ENCODE data around the gene LARGE1. TPM values are rescaled to one million over a fixed set of nuclear protein-coding genes. Genes with fewer than 3 reads are reported as not detected.
"Not testable (repeated sequence)": the region's sequence is repeated elsewhere in the genome, so short reads cannot be mapped to it uniquely, and the experiment has no call there.

LARGE1 gene
- polyA plus RNA-seq, 4 donors: 24.6 to 29.6 (median 26.8) TPM

DNA sequence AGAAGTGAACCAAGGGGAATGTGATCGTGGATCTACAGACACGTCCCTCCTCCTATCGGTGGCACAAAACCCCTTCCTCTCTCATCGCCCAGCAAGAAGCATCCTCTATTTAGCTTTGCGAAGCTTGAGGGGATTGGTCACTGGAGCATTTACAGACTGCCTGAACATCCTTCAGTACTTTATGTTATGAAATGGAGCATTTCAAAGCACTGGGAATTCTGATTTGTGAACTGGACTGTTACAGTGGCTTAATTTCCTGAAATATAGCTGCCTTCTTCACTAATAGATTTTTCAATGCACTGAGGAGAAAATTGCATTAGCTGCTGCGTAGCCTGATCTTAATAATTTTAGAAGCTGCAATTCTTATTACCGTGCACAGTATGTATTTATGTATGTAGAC lies 344.5 kb downstream of the LARGE1 start:
- no peak for DNase-seq (ENCODE audit: low read depth in 4 of 4, low spot score in 2 of 4)

DNA sequence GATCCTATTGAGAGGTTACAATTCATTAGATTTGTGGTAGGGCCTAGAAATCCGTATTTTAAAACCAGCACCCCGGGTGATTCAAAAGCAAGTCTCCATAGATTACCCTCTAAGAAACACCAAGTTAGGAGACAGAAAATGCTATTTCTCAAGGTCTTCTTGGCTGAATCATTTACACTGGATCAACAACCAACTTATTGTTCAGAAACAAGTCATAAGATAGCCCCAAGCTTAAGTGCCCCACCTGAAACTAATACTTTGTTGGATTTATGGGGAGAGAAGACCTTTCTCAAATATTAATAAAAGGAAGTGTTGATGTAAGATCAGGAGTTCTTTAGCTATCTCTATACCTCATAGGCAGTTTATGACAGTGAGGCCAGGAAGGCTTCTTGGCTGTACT lies 345.2 kb downstream of the LARGE1 start:
- DNase-seq (ENCODE audit: low read depth in 4 of 4, low spot score in 2 of 4): no peak

DNA sequence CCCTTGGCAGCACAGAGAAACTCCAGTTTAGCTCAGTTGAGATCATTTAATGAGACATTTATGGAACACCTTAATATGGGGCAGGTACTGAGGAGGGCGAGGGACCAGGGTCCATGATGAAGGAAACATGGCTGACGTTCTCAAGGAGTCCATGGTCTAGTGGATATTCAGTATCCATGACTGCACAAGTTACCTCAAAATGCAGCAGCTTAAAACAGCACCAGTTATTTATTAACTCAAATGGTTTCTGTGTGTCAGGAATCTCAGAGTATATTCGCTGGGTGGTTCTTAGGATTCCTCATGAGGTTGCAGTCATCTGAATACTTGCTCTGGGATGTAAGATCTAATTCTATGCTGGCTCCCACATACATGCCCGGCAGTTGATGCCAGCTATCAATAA lies 346.8 kb downstream of the LARGE1 start:
- DNase-seq (ENCODE audit: low read depth in 4 of 4, low spot score in 2 of 4): peak in 1 of 4 donors; percentile 44

DNA sequence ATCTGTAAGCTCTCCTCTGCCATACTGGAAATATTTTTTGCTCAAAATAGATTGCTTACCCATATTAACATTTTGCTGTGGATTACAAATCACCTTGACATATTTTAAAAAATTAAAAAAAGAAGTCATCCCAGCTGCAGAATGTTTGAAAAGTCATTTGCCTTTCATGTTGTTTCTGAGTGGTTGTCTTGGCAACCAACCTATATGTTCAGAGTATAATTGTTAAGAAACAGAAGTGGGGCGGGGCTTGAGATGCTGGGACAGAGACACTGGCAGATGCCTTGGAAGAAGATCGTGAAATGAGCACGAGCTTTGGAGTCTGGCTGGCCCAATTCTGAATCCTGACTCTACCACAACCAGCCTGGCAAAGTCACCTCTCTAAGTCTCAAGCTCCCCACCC lies 348.2 kb downstream of the LARGE1 start:
- no peak for DNase-seq (ENCODE audit: low read depth in 4 of 4, low spot score in 2 of 4)

- DNase-seq (ENCODE audit: low read depth in 4 of 4, low spot score in 2 of 4): no peak
Observed at GRCh38 chr22:33570110-33570509, 350.2 kb downstream of the LARGE1 start.

- no peak for DNase-seq (ENCODE audit: low read depth in 4 of 4, low spot score in 2 of 4)
Observed at GRCh38 chr22:33569559-33569958, 350.7 kb downstream of the LARGE1 start.

- DNase-seq (ENCODE audit: low read depth in 4 of 4, low spot score in 2 of 4): no peak
Observed at GRCh38 chr22:33569018-33569417, 351.3 kb downstream of the LARGE1 start.

GRCh38 chr22:33566495-33566894 lies 353.8 kb downstream of the LARGE1 start:
- not testable (repeated sequence) for DNase-seq (ENCODE audit: low read depth in 4 of 4, low spot score in 2 of 4)

DNA sequence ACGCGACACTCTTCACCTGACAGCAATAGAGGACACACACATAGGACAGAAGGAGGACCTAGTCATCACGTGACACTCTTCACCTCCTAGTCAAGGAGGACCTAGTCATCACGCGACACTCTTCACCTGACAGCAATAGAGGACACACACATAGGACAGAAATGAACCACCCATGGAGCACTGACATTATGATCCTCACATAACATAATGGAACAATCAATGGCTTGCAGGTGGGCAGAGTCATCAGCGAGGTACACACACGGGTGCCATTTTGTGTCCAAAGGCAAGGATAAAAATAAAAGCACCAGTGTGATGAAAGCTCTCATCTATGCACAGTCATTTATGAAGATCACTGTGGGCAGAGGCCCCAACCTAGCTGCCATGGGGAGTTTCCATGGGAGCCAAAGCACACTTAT lies 354.7 kb downstream of the LARGE1 start:
- DNase-seq (ENCODE audit: low read depth in 4 of 4, low spot score in 2 of 4): no peak

DNA sequence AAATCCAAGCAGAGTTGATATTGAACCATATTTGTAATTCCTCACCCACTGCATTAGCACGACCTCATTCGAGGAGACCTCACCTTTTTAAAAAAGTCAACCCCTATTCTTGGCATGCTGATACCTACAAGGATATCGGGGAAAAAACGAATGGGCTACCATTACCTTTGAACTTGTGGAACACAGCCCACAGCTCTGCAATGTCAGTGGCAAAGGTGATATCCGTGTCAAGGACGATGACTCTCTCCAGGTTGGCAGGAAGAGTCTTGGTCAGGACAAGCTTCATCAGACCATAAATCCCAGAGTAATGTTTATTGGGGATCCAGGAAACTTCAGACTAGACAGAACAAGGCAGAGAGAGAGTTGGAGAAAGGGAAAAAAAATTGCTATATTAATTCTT lies 355.6 kb downstream of the LARGE1 start:
- no peak for DNase-seq (ENCODE audit: low read depth in 4 of 4, low spot score in 2 of 4)

DNA sequence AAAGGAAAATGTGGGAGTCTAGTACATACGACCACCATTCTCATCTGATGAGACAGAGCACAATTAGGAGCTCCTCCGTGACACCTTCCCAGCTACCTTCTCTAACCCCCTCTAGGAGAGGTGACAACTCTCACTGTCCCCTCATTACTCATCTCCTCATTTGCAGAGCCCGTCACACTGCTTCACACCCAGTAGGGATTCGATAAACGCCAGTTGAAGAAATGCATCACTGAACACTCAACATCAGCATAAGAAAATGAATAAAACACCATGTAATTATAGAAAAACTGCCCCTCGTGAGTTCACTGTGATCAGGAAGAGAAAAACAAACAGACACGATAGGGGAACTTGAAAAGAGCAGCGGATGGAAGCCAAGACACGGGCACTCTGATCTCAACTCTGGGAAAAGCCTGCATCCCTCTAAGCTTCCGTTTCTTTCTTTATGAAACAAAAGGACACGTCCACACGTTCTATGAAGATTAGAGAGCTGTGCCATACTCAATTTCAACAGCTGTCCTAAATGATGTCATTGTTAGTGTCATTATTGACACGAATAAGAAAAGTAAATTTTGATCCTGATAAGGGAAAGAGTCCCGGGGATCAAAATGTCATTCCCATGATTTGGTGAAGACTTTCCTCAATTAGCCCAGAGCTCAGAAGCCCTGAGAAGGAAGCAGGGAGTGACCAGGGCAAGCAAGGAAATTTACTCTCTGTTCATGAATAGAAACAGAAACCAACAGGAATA lies 356.9 kb downstream of the LARGE1 start:
- no peak for DNase-seq (ENCODE audit: low read depth in 4 of 4, low spot score in 2 of 4)

DNA sequence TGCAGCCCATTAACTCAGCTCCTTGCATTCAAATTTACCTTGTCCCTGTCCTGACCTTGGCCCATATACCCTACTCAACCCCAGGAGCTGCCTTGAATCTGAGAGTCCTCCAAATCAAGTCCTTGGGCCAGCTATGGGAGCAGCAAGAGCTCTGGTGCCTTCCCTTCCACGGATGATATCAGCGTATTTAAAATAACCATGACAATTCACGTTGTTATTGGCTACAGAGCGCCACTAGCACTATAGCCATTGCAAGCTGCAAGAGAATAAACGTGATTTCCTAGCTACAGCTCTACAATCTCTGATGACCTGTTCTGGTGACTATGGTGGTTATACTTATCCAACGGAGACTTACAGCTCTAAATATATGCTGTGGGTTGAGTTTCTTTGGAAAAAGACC lies 357.8 kb downstream of the LARGE1 start:
- DNase-seq (ENCODE audit: low read depth in 4 of 4, low spot score in 2 of 4): no peak

GRCh38 chr22:33561149-33561807 lies 359.0 kb downstream of the LARGE1 start:
- DNase-seq (ENCODE audit: low read depth in 4 of 4, low spot score in 2 of 4): no peak

GRCh38 chr22:33557836-33558235 lies 362.4 kb downstream of the LARGE1 start:
- no peak for DNase-seq (ENCODE audit: low read depth in 4 of 4, low spot score in 2 of 4)

DNA sequence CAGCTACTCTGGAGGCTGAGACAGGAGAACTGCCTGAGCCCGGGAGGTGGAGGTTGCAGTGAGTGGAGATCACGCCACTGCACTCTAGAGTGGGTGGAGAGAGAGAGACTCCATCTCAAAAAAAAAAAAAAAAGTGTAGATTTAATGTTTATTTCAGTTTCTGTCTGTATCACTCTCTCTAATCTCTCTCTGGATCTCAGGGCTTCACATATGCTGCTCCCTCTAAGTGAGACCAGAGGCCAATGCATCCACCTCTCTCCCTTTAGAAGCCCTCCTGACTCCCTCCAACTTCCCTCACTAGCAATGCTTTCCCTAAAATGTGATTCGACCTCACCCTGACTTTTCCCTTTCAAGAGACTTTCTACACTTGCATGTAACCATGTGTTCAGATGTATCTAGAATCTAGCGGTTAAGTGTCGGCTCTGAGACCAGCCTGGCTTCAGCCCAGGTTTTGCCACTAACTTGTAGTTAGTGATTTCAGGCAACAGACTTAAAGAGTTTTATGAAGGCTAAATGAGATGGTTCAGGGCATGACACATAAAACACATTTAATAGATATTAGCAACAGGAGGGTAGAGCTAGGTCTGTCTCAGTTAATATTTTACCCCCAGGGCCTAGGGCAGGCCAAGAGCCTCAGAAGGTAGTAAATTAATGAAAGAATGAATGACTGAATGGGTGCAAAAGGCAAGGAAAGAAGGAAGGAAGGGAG lies 364.3 kb downstream of the LARGE1 start:
- DNase-seq (ENCODE audit: low read depth in 4 of 4, low spot score in 2 of 4): no peak

DNA sequence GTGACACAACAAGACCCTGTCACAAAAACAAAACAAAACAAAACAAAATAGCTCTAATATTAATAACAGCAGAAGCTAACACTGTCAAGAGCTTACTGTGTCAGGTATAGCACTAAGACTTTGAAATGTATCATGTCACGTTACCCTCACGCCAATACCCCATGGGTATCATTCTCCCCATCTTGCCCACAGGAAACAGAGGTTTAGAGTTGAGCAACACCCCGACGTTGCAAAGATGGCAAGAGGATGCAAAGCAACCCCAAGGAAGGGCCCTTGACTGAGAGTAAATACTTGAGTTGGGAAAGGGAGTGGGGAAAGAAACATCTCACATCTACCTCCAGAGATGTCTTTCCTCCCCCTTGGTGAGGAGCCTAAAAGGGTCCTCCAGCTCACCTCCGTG lies 366.8 kb downstream of the LARGE1 start:
- no peak for DNase-seq (ENCODE audit: low read depth in 4 of 4, low spot score in 2 of 4)

DNA sequence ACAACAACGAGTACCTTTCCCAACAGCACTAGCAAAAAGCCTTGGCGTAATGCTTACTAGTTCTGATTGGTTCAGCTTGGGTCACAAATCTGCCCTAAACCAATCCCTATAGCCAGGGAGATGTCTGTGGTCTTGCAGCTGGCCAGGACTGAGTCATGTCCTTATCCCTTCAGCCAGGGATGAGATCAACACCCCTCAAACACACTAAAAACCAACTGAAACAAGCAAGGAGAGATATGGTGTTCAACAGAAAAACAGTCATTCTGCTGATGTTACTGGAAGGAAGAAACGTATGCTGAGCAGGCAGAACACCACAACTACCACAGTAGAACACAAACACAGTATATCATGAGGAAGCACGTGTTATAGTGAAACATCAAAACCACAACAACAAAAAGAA lies 375.6 kb downstream of the LARGE1 start:
- no peak for DNase-seq (ENCODE audit: low read depth in 4 of 4, low spot score in 2 of 4)

- DNase-seq (ENCODE audit: low read depth in 4 of 4, low spot score in 2 of 4): no peak
Observed at GRCh38 chr22:33542722-33543121, 377.6 kb downstream of the LARGE1 start.

GRCh38 chr22:33542153-33542552 lies 378.1 kb downstream of the LARGE1 start:
- no peak for DNase-seq (ENCODE audit: low read depth in 4 of 4, low spot score in 2 of 4)

DNA sequence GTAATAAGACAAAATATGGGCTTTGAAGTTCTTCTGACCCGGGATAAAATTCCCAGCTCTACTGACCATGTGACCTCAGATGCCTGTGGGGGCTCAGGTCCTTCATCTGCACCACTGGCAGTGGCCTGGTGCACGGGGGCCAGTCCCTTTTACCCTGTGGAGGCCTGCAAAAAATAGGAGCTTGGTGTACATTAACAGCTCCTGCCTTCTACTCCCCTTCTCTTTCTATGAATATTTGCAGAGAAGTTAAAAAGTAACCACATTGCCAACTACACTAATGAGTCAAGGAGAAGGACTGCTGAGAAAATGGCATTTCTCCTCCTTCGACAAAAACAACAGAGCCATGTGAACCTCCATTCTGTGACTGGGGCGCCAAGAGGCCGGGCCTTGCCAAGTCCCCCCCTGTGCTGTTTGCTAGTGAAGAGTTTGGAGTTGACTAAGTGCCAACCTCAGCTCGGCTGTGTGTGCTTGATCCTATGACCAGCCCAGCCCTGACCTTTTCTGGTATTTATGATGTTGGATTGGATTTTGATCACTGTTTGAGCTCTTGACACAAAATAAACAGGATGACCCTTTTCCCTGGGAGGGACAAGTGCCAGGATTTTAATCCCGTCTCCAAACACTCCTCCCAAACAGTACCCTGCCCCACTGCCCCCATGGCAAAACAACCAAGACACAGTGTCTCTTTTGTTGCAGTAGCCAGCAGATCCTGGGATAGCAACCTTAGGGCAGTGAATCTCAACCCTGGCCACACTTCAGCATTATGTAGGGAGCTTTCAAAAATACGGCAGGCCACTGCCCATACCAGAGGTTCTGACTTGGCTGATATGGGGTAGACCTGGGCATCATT lies 380.1 kb downstream of the LARGE1 start:
- DNase-seq (ENCODE audit: low read depth in 4 of 4, low spot score in 2 of 4): peak in 1 of 4 donors; percentile 26

All from left renal cortex interstitium (tissue), 4 donors.